H1 (cell line): ENCODE measurements around the gene PLAAT1. TPM values are rescaled to one million over a fixed set of nuclear protein-coding genes. Genes with fewer than 3 reads are reported as not detected.

ENCODE experiments used
- CTCF ChIA-PET: fragments of 300-600 bp; sonication (Branson Sonifier 250); formaldehyde crosslinking; loops from one replicate; lab custom pipeline; 2021; ENCODE audit not compliant: partially characterized antibody; lab: Charles Lee
- POLR2A ChIA-PET: fragments of 300-600 bp; sonication (Branson Sonifier 250); formaldehyde crosslinking; loops from one replicate; lab custom pipeline; 2021; ENCODE audit warnings: inconsistent platforms; ENCODE audit not compliant: partially characterized antibody; lab: Charles Lee
- DNase-seq, 2 experiments: peaks; one replicate each; pipeline versions ENCODE4 v3.0.0 to v3.0.0-alpha.2; 2010 to 2022; ENCODE audit warnings: low spot score in 2 of 2, low read depth in 1 of 2, mixed read lengths in 1 of 2
- FAIRE-seq: peaks from 2 replicates; lab custom pipeline; 2011; peaks lifted over from hg19 to GRCh38; lab: Jason Lieb, UNC
- H2AFZ ChIP-seq: 2 replicates; pipeline ENCODE4 v1.8.1; 2012; ENCODE audit warnings: low read length, inconsistent platforms
- H2AK5ac ChIP-seq: 2 replicates; pipeline ENCODE4 v1.6.1; 2013; ENCODE audit warnings: low read depth, low read length
- H2BK120ac ChIP-seq: replicated peaks from 2 replicates; pipeline ENCODE3; 2013; ENCODE audit warnings: low read depth, low read length, inconsistent platforms
- H2BK12ac ChIP-seq: 2 replicates; pipeline ENCODE4 v1.6.1; 2013; ENCODE audit warnings: low read depth, low read length
- H2BK15ac ChIP-seq: 2 replicates; pipeline ENCODE4 v1.6.1; 2013; ENCODE audit warnings: low read length
- H2BK20ac ChIP-seq: 2 replicates; pipeline ENCODE4 v1.6.1; 2013; ENCODE audit warnings: low read length
- H2BK5ac ChIP-seq: 2 replicates; pipeline ENCODE4 v1.6.1; 2013; ENCODE audit warnings: low read depth, low read length
- H3K14ac ChIP-seq: 2 replicates; pipeline ENCODE4 v1.6.1; 2013; ENCODE audit warnings: inconsistent platforms; ENCODE audit not compliant: insufficient read length
- H3K18ac ChIP-seq: 2 replicates; pipeline ENCODE4 v1.6.1; 2013; ENCODE audit warnings: low read length; ENCODE audit errors: extremely low read depth
- H3K23ac ChIP-seq: 2 replicates; pipeline ENCODE4 v1.6.1; 2013; ENCODE audit warnings: inconsistent platforms; ENCODE audit not compliant: insufficient read length
- H3K23me2 ChIP-seq: 2 replicates; pipeline ENCODE4 v1.6.1; 2013; ENCODE audit warnings: low read depth, low read length
- H3K27ac ChIP-seq: 2 replicates; pipeline ENCODE4 v1.6.1; 2011; ENCODE audit warnings: low read depth, low read length, inconsistent platforms
- H3K27me3 ChIP-seq, 4 experiments: replicated peaks in 1 of 4; 1 replicate in 1 of 4; 2 replicates in 3 of 4; pipeline versions ENCODE4 v1.6.1 to v1.8.1; 2011 to 2013; ENCODE audit warnings: low read length in 3 of 4, mild to moderate bottlenecking in 3 of 4, inconsistent platforms in 2 of 4, mixed read lengths in 2 of 4, moderate library complexity in 1 of 4; ENCODE audit not compliant: control insufficient read depth in 3 of 4, insufficient read depth in 3 of 4; ENCODE audit errors: extremely low read depth in 1 of 4
- H3K36me3 ChIP-seq, 4 experiments: 2 replicates each; pipeline versions ENCODE4 v1.6.1 to v1.8.1; 2011 to 2013; ENCODE audit warnings: mild to moderate bottlenecking in 4 of 4, low read length in 3 of 4, moderate library complexity in 2 of 4, control low read depth in 1 of 4, inconsistent platforms in 1 of 4; ENCODE audit not compliant: insufficient read depth in 4 of 4, control insufficient read depth in 2 of 4
- H3K4ac ChIP-seq: replicated peaks from 2 replicates; pipeline ENCODE3; 2013; ENCODE audit warnings: low read length, low read depth, mixed read lengths, inconsistent platforms; ENCODE audit not compliant: insufficient read length
- H3K4me1 ChIP-seq, 4 experiments: replicated peaks in 1 of 4; 1 replicate in 1 of 4; 2 replicates in 3 of 4; pipeline versions ENCODE4 v1.6.1 to v1.8.1; 2011 to 2013; ENCODE audit warnings: low read length in 3 of 4, inconsistent platforms in 2 of 4, mixed read lengths in 1 of 4; ENCODE audit not compliant: insufficient read depth in 4 of 4, control insufficient read depth in 3 of 4
- H3K4me2 ChIP-seq, 2 experiments: 2 replicates each; pipeline versions ENCODE4 v1.6.1 to v1.8.1; 2011 to 2013; ENCODE audit warnings: low read depth in 2 of 2, low read length in 2 of 2, control low read depth in 1 of 2, inconsistent platforms in 1 of 2, mild to moderate bottlenecking in 1 of 2; ENCODE audit not compliant: insufficient read depth in 1 of 2
- H3K4me3 ChIP-seq, 4 experiments: fragments of 200-600, 300-600 bp in 1 of 4; sonication (generic), shearing (Covaris generic), sonication (Bioruptor Twin) in 1 of 4; 2 replicates each; pipeline versions ENCODE4 v1.5.1 to v1.8.1; 2011 to 2016; ENCODE audit warnings: low read length in 4 of 4, low read depth in 3 of 4, control low read depth in 2 of 4, inconsistent platforms in 2 of 4, mild to moderate bottlenecking in 2 of 4, mixed read lengths in 1 of 4, moderate library complexity in 1 of 4; ENCODE audit not compliant: insufficient read depth in 2 of 4; ENCODE audit errors: extremely low read depth in 1 of 4
- H3K56ac ChIP-seq: replicated peaks from 2 replicates; pipeline ENCODE3; 2013; ENCODE audit warnings: low read depth, mild to moderate bottlenecking, mixed read lengths, low read length, inconsistent platforms; ENCODE audit not compliant: insufficient read length
- H3K79me1 ChIP-seq: 2 replicates; pipeline ENCODE4 v1.6.1; 2013; ENCODE audit warnings: low read depth, low read length, control low read depth
- H3K79me2 ChIP-seq, 2 experiments: 2 replicates each; pipeline versions ENCODE4 v1.6.1 to v1.8.1; 2012 to 2013; ENCODE audit warnings: low read length in 2 of 2, mild to moderate bottlenecking in 2 of 2, inconsistent platforms in 1 of 2; ENCODE audit not compliant: insufficient read depth in 2 of 2, control insufficient read depth in 1 of 2
- H3K9ac ChIP-seq, 4 experiments: replicated peaks in 1 of 4; 1 replicate in 1 of 4; 2 replicates in 3 of 4; pipeline versions ENCODE4 v1.6.1 to v1.8.1; 2011 to 2013; ENCODE audit warnings: low read depth in 3 of 4, low read length in 3 of 4, control low read depth in 2 of 4, mild to moderate bottlenecking in 2 of 4, moderate library complexity in 2 of 4, inconsistent platforms in 1 of 4; ENCODE audit errors: extremely low read depth in 1 of 4
- H3K9me3 ChIP-seq, 2 experiments: 2 replicates each; pipeline versions ENCODE4 v1.6.1 to v1.8.1; 2012 to 2013; ENCODE audit warnings: mild to moderate bottlenecking in 2 of 2, moderate library complexity in 2 of 2, control low read depth in 1 of 2, inconsistent platforms in 1 of 2, low read depth in 1 of 2, low read length in 1 of 2, mixed read lengths in 1 of 2; ENCODE audit not compliant: insufficient read depth in 2 of 2
- H4K20me1 ChIP-seq, 2 experiments: replicated peaks in 1 of 2; 2 replicates each; pipeline versions ENCODE3 to v1.8.1; 2011 to 2013; ENCODE audit warnings: inconsistent platforms in 2 of 2, low read length in 2 of 2, mild to moderate bottlenecking in 1 of 2; ENCODE audit not compliant: insufficient read depth in 2 of 2, control insufficient read depth in 1 of 2
- H4K5ac ChIP-seq: 2 replicates; pipeline ENCODE4 v1.6.1; 2013; ENCODE audit warnings: low read length, low read depth, mixed read lengths, inconsistent platforms; ENCODE audit not compliant: insufficient read length
- H4K8ac ChIP-seq: 2 replicates; pipeline ENCODE4 v1.8.0; 2013; ENCODE audit warnings: mild to moderate bottlenecking, moderate library complexity, low read length, inconsistent platforms; ENCODE audit not compliant: insufficient read depth; ENCODE audit errors: extremely low read depth
- H4K91ac ChIP-seq: replicated peaks from 2 replicates; pipeline ENCODE3; 2013; ENCODE audit warnings: low read length, mixed read lengths, inconsistent platforms; ENCODE audit not compliant: insufficient read length
- GTF2F1 ChIP-seq: IDR thresholded peaks from 2 replicates; pipeline ENCODE4 v1.6.1; 2012; ENCODE audit warnings: low read depth, low read length, improper control_type of control experiment, borderline replicate concordance
- SAP30 ChIP-seq: fragments of 300-600 bp; sonication (generic); IDR thresholded peaks from 2 replicates; pipeline ENCODE4 v1.7.1; 2012; ENCODE audit warnings: low read length, moderate library complexity, mild to moderate bottlenecking, inconsistent platforms; ENCODE audit not compliant: insufficient read depth, insufficient replicate concordance
- TCF12 ChIP-seq: IDR thresholded peaks from 2 replicates; pipeline ENCODE4 v1.6.1; 2011; ENCODE audit warnings: low read depth, mild to moderate bottlenecking, low read length
- WGBS, 2 experiments: shearing (Covaris generic) in 1 of 2; methylation state at CpG; one replicate each; pipeline versions ENCODE4 v1.1.6 to v1.1.7; 2013 to 2015; ENCODE audit warnings: low lambda C conversion rate in 2 of 2, mixed read lengths in 2 of 2, inconsistent platforms in 1 of 2, low coverage in 1 of 2, missing lambda C conversion rate in 1 of 2; ENCODE audit not compliant: insufficient replicate concordance in 2 of 2, insufficient coverage in 1 of 2, insufficient read length in 1 of 2; ENCODE audit errors: extremely low coverage in 1 of 2, missing lambda C conversion rate in 1 of 2; 5-methylcytosine and 5-hydroxymethylcytosine counted together
- polyA plus RNA-seq, 7 experiments: library from polyadenylated mRNA; depleted of rRNA in 3 of 7; stranded (reverse) in 5 of 7; unstranded in 2 of 7; fragments of >200 nt in 5 of 7; fragments of 200-250 nt in 2 of 7; gene quantifications; 1 replicate in 5 of 7; 2 replicates in 1 of 7; 4 replicates in 1 of 7; pipeline versions ENCODE4 v1.2.1 to v1.2.3, GENCODE V29; 2011 to 2013; ENCODE audit warnings: missing spikeins in 2 of 7, mixed read lengths in 2 of 7
- total RNA-seq: library from RNA; stranded (reverse); fragmentation: NEBNext Ultra II Directional; extraction: Animal tissue kit (Norgen Biotek cat#: 25700); gene quantifications from 2 replicates; pipeline ENCODE4 v1.2.1, GENCODE V29; 2021
- TF ChIP-seq, protein P1 (sequence below): IDR thresholded peaks from 2 replicates; pipeline ENCODE4 v1.6.1; 2012; ENCODE audit warnings: inconsistent platforms

The PLAAT1 gene
- total and polyA plus RNA-seq, 2 of the 8 experiments (the other 6 are each of a cell fraction or from before 2014, with no cell fraction given) = 4.5 to 6.0 TPM

DNA sequence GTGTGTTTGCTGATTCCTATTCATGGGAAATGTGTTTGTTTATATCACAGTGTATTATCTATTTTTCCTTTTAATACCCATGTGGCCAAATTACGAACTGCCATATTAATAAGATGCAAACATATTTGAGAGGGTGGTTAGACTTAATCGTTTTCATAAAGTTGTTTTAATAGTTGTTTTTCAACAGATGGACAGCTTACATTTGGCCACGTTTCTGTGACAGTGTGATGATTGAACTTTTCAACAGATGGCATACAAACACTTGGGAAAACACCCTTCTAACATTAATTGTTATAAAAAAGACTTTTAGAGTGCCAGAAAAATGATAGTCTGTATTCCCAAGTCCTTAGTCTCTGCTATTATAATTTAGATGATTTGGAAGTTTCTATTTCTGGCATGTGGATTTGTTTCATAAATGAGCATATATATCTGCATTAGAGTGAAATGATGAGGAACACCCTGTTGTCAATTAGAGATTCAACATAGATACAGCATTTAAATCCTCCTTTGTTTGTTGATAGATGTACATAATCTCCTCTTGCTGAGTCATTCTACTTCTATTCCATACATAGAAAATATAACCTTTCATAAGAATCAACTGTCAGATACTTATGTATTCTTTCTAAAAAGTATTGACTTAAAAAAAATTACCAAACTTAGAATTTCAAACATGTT, 13.1 kb downstream of the PLAAT1 start:
- Histone ChIP-seq H3K23me2 (no peaks in the 10 kb centered on the region), H3K4me1 (no peaks in the 10 kb centered on the region), H3K23ac (no peak overlapping the region), H2BK12ac (no peak overlapping the region), H3K9me3 (peaks cover 5 to 6% of the 10 kb centered on the region in 2 experiments; a peak in 3 of 4 replicates), H4K8ac (no peak overlapping the region), H3K56ac (no peak overlapping the region), H2AK5ac (no peak overlapping the region), H3K9ac (no peak overlapping the region), H3K36me3 (no peaks in the 10 kb centered on the region), H2BK120ac (no peak overlapping the region), H3K4me3 (no peak overlapping the region), H2BK20ac (no peak overlapping the region), H3K79me2 (no peaks in the 10 kb centered on the region), H2BK15ac (no peak overlapping the region), H2AFZ (no peak overlapping the region), H3K27me3 (no peaks in the 10 kb centered on the region), H3K4me2 (no peak overlapping the region), H3K14ac (no peak overlapping the region), H2BK5ac (no peak overlapping the region), H3K79me1 (no peaks in the 10 kb centered on the region), H4K5ac (no peak overlapping the region), H3K27ac (no peak overlapping the region), H4K91ac (no peak overlapping the region), H4K20me1 (no peaks in the 10 kb centered on the region), H3K18ac (no peak overlapping the region), H3K4ac (no peak overlapping the region)
- WGBS, 2 experiments = 88% methylated on average over 3 of the region's 3 CpGs; no CpG with 5 or more reads in 1 of the 2 experiments
- ChIA-PET POLR2A (no interaction called here), CTCF (interaction anchor here (0.9 to 1.3 kb wide), 3 partner anchors 10 to 318 kb away, joined by 3 to 4 read pairs (median 4); no protein-coding TSS in a partner anchor)
- DNase-seq (no peak), FAIRE-seq (no peak)
- TF ChIP-seq GTF2F1 (no peak), SAP30 (no peak), TCF12 (no peak)
- TF ChIP-seq, protein P1, sequence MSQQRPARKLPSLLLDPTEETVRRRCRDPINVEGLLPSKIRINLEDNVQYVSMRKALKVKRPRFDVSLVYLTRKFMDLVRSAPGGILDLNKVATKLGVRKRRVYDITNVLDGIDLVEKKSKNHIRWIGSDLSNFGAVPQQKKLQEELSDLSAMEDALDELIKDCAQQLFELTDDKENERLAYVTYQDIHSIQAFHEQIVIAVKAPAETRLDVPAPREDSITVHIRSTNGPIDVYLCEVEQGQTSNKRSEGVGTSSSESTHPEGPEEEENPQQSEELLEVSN = no peak
